BLaER1 (cell line): ENCODE measurements around the gene PKIG.
"Not testable (repeated sequence)": the region's sequence is repeated elsewhere in the genome, so short reads cannot be mapped to it uniquely, and the experiment has no call there.

ENCODE experiments used
- H3K27ac ChIP-seq: shearing (Covaris generic); formaldehyde crosslinking; 2 replicates; pipeline ENCODE4 v1.8.1; 2022
- H3K27me3 ChIP-seq: shearing (Covaris generic); formaldehyde crosslinking; 2 replicates; pipeline ENCODE4 v1.8.1; 2022
- H3K36me3 ChIP-seq: shearing (Covaris generic); formaldehyde crosslinking; 2 replicates; pipeline ENCODE4 v1.8.1; 2022
- H3K4me1 ChIP-seq: shearing (Covaris generic); formaldehyde crosslinking; 2 replicates; pipeline ENCODE4 v1.8.1; 2022
- H3K4me2 ChIP-seq: shearing (Covaris generic); formaldehyde crosslinking; 2 replicates; pipeline ENCODE4 v1.8.1; 2022
- H3K4me3 ChIP-seq: shearing (Covaris generic); formaldehyde crosslinking; 2 replicates; pipeline ENCODE4 v1.8.1; 2022
- H3K9ac ChIP-seq: shearing (Covaris generic); formaldehyde crosslinking; 2 replicates; pipeline ENCODE4 v1.8.1; 2022
- H3K9me3 ChIP-seq: shearing (Covaris generic); formaldehyde crosslinking; 2 replicates; pipeline ENCODE4 v1.8.1; 2022
- H4K20me1 ChIP-seq: shearing (Covaris generic); formaldehyde crosslinking; 2 replicates; pipeline ENCODE4 v1.8.1; 2022
- Cebpa-rat ChIP-seq: shearing (Covaris generic); IDR thresholded peaks from 2 replicates; pipeline ENCODE4 v1.8.1; 2022

Gene PKIG

GRCh38 chr20:44651434-44651683, 69.0 kb downstream of the PKIG start:
- peak overlapping the region; percentile 100 for H3K27ac ChIP-seq
- peaks cover 6% of the 10 kb centered on the region; the same call in 1 of the 2 replicates for H3K9me3 ChIP-seq
- H3K27me3 ChIP-seq = no peaks in the 10 kb centered on the region
- peaks cover 69% of the 10 kb centered on the region for H3K4me1 ChIP-seq
- H3K9ac ChIP-seq = peak overlapping the region; percentile 98
- H3K4me3 ChIP-seq = peak overlapping the region; percentile 96
- H3K36me3 ChIP-seq = 0 out of 2 replicates have a peak, but pooled peaks cover 6% of the 10 kb centered on the region
- H3K4me2 ChIP-seq = peak overlapping the region; percentile 97
- H4K20me1 ChIP-seq = 0 out of 2 replicates have a peak, but pooled peaks cover 16% of the 10 kb centered on the region
- TF ChIP-seq Cebpa-rat = no peak

DNA sequence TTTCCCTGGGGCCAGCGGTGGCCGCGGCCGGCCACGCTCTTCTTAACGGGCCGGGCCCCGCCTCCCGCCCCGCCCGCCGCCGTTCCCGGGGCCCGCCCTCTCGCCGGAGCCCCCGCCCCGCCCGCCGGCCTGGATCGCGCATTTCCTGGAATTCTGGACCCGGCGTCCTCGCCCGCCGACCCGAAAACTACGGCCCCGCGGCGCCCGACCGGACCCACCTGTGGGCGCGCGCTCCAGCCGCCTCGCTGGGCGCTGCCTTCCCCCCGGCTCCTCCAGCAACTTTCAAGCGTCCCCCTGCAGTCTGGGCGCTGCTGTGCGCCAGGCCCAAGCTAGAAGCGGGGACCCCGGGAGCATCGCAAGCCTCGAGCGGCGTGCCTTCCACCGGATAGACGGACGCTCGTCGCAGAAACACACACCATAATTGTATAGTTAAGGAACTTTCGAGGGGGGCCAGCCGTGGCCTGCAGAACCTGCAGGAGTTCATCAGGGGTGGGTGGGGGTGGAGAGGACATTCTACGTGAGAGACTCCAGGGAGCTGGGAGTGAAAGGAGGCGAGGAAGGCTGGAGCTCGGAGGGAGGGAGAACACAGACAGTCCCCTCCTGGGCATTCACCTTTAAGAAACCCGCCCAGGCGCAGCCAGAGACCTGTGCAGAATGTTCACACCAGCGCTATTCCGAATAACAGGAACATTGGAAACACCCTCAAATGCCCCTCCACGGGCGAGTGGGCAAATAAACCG, 69.5 kb downstream of the PKIG start, which contains the start of gene ADA:
ADA (minus strand) TSS at position 16 of the 740 bp plus-strand sequence. CDS start 92 bp downstream, outside the sequence.
- no peak for TF ChIP-seq Cebpa-rat
- Histone ChIP-seq H3K4me2 (peak within 1 kb of the TSS; percentile 97), H3K27ac (peak within 1 kb of the TSS; percentile 100), H3K4me1 (peaks cover 69% of the 10 kb centered on the region), H3K9ac (peak within 1 kb of the TSS; percentile 98), H4K20me1 (0 out of 2 replicates have a peak, but pooled peaks cover 16% of the 10 kb centered on the region), H3K9me3 (peaks cover 6% of the 10 kb centered on the region; the same call in 1 of the 2 replicates), H3K36me3 (0 out of 2 replicates have a peak, but pooled peaks cover 6% of the 10 kb centered on the region), H3K27me3 (no peaks in the 10 kb centered on the region), H3K4me3 (peak within 1 kb of the TSS; percentile 96)

DNA sequence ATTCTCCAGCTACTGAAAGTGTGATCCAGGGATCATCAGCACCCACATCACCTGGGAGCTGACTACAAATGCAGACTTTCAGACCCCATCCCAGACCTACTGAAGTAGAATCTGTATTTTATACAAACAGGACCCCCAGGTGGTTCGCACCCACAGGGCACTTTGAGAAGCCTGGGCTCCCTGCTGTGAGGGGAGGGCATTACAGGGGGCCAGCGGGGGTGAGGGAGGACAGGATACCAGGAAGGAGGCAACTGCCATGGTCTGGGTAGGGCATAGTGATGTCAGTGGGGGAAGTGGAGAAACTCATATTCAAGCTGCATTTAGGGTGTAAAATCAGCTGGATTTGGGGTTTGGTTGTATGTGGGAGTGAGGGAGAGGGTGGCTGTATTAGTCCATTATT, 71.2 kb downstream of the PKIG start:
- Histone ChIP-seq H3K4me3 (peak overlapping the region; percentile 96; the same call in 1 of the 2 replicates), H3K27ac (no peak overlapping the region), H3K9me3 (peaks cover 6% of the 10 kb centered on the region; the same call in 1 of the 2 replicates), H3K4me1 (peaks cover 52% of the 10 kb centered on the region), H3K4me2 (peak overlapping the region; percentile 97), H4K20me1 (0 out of 2 replicates have a peak, but pooled peaks cover 16% of the 10 kb centered on the region), H3K9ac (no peak overlapping the region), H3K36me3 (no peaks in the 10 kb centered on the region), H3K27me3 (no peaks in the 10 kb centered on the region)
- no peak for TF ChIP-seq Cebpa-rat

DNA sequence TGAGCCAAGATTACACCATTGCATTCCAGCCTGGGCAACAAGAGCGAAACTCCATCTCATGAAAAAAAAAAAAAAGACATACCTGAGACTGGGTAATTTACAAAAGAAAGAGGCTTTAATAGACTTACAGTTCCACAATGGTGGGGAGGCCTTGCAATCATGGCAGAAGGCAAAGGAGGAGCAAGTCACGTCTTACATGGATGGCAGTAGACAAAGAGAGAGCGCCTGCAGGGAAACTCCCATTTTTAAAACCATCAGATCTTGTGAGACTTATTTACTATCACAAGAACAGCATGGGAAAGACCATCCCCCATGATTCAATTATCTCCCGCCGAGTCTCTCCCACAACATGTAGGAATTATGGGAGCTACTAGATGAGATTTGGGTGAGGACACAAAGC, 71.8 kb downstream of the PKIG start:
- not testable (repeated sequence) for H3K9me3 ChIP-seq, H3K36me3 ChIP-seq, H3K27ac ChIP-seq, H3K27me3 ChIP-seq, H3K4me3 ChIP-seq, H3K9ac ChIP-seq, H3K4me2 ChIP-seq
- Histone ChIP-seq H4K20me1 (0 out of 2 replicates have a peak, but pooled peaks cover 11% of the 10 kb centered on the region), H3K4me1 (peaks cover 46% of the 10 kb centered on the region)

GRCh38 chr20:44656448-44656847, 74.1 kb downstream of the PKIG start:
- Histone ChIP-seq H3K4me3 (no peak overlapping the region), H3K4me1 (peaks cover 29% of the 10 kb centered on the region), H3K9me3 (peaks cover 6% of the 10 kb centered on the region; the same call in 1 of the 2 replicates), H3K27me3 (no peaks in the 10 kb centered on the region), H3K9ac (no peak overlapping the region), H3K36me3 (no peaks in the 10 kb centered on the region), H3K27ac (no peak overlapping the region; the same call in 1 of the 2 replicates), H4K20me1 (no peaks in the 10 kb centered on the region), H3K4me2 (peak overlapping the region; percentile 62)
- TF ChIP-seq Cebpa-rat = no peak

DNA sequence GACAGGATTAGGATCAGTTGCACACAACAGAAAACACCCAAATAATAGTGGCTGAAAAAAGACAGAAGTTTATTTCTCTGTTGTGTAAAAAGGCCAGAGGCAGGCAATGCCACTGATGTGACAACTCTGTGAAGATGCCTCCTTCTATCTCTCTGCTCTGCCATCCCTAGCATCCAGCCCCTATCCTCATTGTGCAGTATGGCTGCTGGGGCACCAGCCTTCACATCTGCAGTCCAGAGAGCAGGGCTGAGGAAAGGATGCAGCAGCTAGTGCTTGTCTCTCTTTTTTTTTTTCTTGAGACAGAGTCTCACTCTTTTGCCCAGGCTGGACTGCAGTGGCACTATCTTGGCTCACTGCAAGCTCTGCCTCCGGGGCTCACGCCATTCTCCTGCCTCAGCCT, 75.5 kb downstream of the PKIG start:
- peaks cover 27% of the 10 kb centered on the region for H3K4me1 ChIP-seq
- H3K27me3 ChIP-seq = no peaks in the 10 kb centered on the region
- no peak for TF ChIP-seq Cebpa-rat
- H3K4me2 ChIP-seq = no peak overlapping the region
- H3K36me3 ChIP-seq = no peaks in the 10 kb centered on the region
- H4K20me1 ChIP-seq = no peaks in the 10 kb centered on the region
- no peak overlapping the region for H3K9ac ChIP-seq
- H3K4me3 ChIP-seq = no peak overlapping the region
- no peak overlapping the region for H3K27ac ChIP-seq
- H3K9me3 ChIP-seq = peaks cover 6% of the 10 kb centered on the region; the same call in 1 of the 2 replicates

DNA sequence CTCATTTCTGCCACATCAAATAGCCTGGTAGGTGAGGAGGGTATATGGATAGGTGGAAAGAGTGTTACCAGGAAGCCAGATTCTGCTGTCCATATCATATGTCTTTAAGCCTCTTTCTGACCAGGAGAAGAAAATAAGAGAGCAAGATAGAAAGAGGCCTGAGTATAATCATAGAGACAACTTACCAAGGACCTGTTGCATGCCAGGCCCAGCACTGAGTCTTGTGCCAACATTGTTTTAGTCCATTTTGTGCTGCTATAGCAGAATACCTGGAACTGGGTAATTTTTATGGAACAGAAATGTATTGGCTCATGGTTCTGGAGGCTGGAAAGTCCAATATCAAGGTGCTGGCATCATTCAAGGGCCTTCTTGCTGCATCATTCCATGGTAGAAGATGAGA, 76.4 kb downstream of the PKIG start:
- Histone ChIP-seq H3K36me3 (no peaks in the 10 kb centered on the region), H3K4me3 (no peak overlapping the region), H3K4me1 (peaks cover 18% of the 10 kb centered on the region), H3K9ac (no peak overlapping the region), H4K20me1 (no peaks in the 10 kb centered on the region), H3K4me2 (no peak overlapping the region), H3K27ac (no peak overlapping the region), H3K9me3 (peaks cover 6% of the 10 kb centered on the region; the same call in 1 of the 2 replicates), H3K27me3 (no peaks in the 10 kb centered on the region)
- no peak for TF ChIP-seq Cebpa-rat

GRCh38 chr20:44659931-44660330, 77.6 kb downstream of the PKIG start:
- no peaks in the 10 kb centered on the region for H4K20me1 ChIP-seq
- no peak overlapping the region for H3K4me3 ChIP-seq
- no peaks in the 10 kb centered on the region for H3K36me3 ChIP-seq
- no peak overlapping the region for H3K27ac ChIP-seq
- TF ChIP-seq Cebpa-rat = no peak
- H3K4me2 ChIP-seq = no peak overlapping the region
- H3K9ac ChIP-seq = no peak overlapping the region
- no peaks in the 10 kb centered on the region for H3K9me3 ChIP-seq
- peaks cover 22% of the 10 kb centered on the region for H3K4me1 ChIP-seq
- H3K27me3 ChIP-seq = no peaks in the 10 kb centered on the region

DNA sequence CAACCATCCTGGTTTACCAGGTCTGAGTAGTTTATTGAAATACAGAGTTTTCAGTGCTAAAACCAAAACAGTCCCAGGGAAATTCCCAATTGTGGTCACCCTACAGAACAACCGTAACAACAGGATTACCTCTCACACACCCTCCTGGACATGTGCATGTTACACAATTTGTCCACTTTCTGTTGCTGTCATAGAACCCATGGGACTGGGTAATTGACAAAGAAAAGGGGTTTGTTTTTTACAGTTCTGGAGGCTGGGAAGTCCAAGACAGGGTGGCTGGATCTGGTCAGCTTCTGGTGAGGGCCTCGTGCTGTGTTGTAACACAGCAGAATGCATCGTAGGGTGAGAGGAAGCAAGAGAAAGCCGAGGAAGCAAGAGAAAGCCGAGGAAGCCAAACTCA, 78.2 kb downstream of the PKIG start:
- Histone ChIP-seq H3K9ac (no peak overlapping the region), H3K4me3 (no peak overlapping the region), H3K4me2 (no peak overlapping the region), H3K27ac (no peak overlapping the region), H4K20me1 (no peaks in the 10 kb centered on the region), H3K27me3 (no peaks in the 10 kb centered on the region), H3K9me3 (no peaks in the 10 kb centered on the region), H3K4me1 (peaks cover 17% of the 10 kb centered on the region), H3K36me3 (no peaks in the 10 kb centered on the region)
- no peak for TF ChIP-seq Cebpa-rat

DNA sequence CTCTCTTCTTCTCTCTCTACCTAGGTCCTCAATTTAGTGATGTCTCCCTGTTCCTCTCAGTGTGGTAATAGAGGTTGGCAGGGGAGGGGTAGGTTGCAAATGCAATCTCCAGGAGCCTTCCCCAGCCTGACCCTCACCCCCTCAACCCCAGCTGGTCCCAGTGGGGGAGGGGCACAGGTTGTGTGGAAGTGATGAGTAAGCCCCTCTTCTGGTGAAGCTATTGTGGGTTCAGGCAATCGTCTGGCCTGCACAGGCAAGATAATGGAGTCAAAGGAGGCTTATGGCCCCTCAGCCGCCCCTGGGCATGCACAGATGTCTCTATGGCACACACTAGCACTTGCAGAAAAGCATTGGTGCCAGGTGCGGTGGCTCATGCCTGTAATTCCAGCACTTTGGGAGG, 79.9 kb downstream of the PKIG start:
- H3K36me3 ChIP-seq = no peaks in the 10 kb centered on the region
- no peaks in the 10 kb centered on the region for H4K20me1 ChIP-seq
- H3K4me3 ChIP-seq = no peak overlapping the region
- peaks cover 4% of the 10 kb centered on the region; the same call in 1 of the 2 replicates for H3K4me1 ChIP-seq
- no peak overlapping the region for H3K9ac ChIP-seq
- no peak overlapping the region for H3K4me2 ChIP-seq
- TF ChIP-seq Cebpa-rat = no peak
- H3K27ac ChIP-seq = no peak overlapping the region
- H3K9me3 ChIP-seq = no peaks in the 10 kb centered on the region
- H3K27me3 ChIP-seq = no peaks in the 10 kb centered on the region
